Superior temporal gyrus (tissue), 1 donor: Measurements from ENCODE around the gene LCLAT1.
"Not testable (repeated sequence)": the region's sequence is repeated elsewhere in the genome, so short reads cannot be mapped to it uniquely, and the experiment has no call there.

ENCODE experiments used
- DNase-seq: peaks from one replicate; pipeline ENCODE4 v3.0.0-alpha.2; 2016; ENCODE audit errors: extremely low spot score

Gene LCLAT1

DNA sequence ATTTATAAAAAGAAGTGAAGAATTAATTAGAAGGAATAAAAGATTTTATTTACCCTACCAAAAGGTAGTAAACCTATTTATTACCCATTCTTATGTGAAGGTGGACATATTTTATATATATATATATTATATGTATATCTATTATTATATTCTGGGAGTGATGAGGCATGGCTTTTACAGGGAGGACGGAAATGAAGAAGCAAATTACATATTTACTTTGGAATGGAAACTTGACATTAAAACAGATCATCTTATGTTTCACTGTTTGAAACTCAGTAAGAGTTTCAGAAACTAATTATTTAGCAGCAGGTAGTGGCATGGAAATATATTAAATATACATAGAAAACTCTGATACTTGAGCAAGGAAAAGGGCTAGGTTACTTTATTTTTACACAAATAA is 143.4 kb downstream of the LCLAT1 start:
- no peak for DNase-seq

DNA sequence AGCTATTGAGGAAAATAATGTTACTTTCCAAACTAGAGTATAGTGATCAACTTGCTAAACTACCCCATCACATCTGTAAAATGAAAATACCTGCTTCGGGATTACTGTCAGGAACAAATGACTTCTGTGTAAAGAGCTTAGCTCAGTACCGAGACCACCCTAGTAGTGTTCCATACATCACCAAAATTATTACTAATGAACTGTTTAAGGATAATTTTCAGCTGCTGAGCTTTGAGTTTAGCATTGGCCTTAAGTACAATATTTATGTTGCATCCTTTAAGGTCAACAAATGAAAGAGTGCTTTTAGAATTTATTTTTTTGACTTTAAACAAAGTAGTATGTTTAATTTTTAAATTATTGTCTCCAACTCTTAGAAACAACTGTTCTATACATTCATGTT is 144.1 kb downstream of the LCLAT1 start:
- DNase-seq: no peak

- DNase-seq: no peak
These were observed 154.3 kb downstream of the LCLAT1 start for GRCh38 chr2:30601375-30601774.

- no peak for DNase-seq
These were observed 158.2 kb downstream of the LCLAT1 start for GRCh38 chr2:30605197-30605596.

GRCh38 chr2:30608643-30609042 is 161.6 kb downstream of the LCLAT1 start:
- DNase-seq: no peak

- DNase-seq: no peak
These were observed 164.5 kb downstream of the LCLAT1 start for GRCh38 chr2:30611583-30611982.

GRCh38 chr2:30612371-30612770 is 165.3 kb downstream of the LCLAT1 start:
- DNase-seq: no peak

DNA sequence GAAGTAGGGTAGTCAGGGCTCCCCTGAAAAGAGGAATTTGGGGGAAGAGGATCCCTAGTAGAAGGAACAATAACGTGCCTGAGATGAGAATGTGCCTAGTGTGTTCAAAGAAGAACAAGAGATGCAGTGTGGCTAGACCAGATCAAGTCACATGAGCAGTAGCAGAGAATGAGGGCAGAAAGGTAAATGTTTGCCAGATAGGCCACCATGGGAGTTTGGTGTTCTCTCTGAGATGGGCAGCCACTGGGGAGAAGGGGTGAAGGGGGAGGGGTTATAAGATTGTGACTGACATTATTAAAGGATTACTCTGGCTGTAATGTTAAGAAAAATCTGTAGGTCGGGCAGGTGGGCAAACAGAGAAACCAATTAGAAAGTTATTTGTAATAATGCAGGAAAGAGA is 166.0 kb downstream of the LCLAT1 start:
- no peak for DNase-seq

DNA sequence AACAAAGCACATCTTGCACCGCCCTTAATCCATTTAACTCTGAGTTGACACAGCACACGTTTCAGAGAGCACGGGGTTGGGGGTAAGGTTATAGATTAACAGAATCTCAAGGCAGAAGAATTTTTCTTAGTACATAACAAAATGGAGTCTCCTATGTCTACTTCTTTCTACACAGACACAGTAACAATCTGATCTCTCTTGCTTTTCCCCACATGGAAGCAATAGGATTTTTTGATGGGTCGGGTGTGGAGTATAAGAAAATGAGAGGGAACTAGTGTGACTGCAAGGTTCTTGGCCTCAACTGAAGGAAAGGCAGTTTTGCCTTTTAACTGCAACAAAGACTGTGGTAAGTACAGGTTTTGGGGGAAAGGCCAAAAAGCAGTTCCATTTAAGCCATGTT is 167.2 kb downstream of the LCLAT1 start:
- DNase-seq: not testable (repeated sequence)

GRCh38 chr2:30615926-30616325 is 168.9 kb downstream of the LCLAT1 start:
- no peak for DNase-seq

DNA sequence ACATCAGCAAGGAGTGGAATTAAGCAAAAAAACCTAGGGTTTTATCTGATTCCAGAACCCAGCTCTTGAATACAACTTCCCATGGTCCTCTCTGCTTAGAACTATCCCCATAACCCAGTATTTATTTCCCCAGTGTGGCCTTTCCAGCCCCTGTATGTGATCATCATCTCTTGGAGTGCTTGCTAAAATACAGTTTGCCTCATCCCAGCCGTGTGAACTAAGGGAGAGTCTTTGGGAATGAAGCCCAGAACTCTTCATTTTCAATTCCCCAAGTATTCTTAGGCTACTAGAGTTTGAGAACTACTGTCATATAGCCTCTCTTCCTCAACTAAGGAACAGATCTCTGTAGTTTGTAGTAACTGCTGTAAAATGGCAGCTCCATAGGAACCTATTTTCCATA is 173.1 kb downstream of the LCLAT1 start:
- no peak for DNase-seq

GRCh38 chr2:30621836-30622235 is 174.8 kb downstream of the LCLAT1 start:
- no peak for DNase-seq

DNA sequence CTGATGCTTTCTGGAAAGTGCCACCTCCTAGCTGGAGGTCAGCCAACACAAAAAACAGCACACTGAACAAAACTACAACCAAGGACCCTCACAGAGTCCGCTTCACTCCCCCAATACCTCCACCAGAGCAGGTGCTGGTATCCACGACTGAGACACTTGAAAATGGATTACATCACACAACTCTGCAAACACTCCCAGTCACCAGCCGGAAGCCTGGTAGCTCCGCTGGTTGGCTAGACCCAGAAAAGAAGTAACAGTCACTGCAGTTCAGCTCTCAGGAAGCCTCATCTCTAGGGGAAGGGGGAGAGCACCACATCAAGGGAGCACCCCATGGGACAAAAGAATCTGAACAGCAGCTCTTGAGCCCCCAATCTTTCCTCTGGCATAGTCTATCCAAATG is 175.4 kb downstream of the LCLAT1 start:
- DNase-seq: no peak

GRCh38 chr2:30625276-30625675 is 178.2 kb downstream of the LCLAT1 start:
- DNase-seq: no peak

DNA sequence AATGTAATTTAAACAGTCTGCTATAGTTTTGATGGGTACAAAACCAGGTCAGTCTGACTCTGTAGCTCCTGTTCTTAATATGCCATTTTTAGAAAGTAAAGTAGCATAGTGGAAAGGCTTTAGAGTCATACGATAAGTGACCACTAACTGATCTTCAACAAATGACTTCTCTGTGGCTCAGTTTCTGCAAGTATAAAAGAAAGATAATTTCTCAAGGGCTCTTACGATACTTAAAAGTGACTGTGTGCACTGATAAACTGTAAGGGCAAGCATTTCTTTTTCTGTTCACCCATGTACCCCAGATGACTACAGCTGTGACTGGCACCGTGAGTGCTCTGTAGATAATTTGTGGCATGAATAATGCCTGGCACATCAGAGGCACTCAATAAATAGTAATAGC is 178.7 kb downstream of the LCLAT1 start:
- no peak for DNase-seq

- DNase-seq: no peak
These were observed 179.4 kb downstream of the LCLAT1 start for GRCh38 chr2:30626397-30626796.

DNA sequence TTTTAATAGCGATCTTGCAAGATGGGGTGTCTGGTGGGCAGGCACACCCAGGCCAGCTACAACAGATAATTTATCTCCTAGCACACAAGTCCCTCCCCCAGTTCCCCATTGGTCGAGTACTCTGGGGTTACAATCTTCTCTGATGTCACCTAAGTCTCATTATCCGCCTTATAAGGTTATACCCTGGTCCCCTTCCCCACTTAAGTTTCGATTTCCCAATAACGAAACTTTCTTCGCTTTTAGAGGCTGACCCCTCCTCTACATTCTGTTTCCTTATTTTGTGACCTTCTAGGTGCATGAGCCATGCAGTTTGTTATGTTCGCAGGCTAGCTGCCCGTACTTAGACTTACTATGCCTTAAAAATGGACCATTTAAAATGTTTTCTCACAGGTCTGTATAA is 180.1 kb downstream of the LCLAT1 start:
- DNase-seq: no peak

- no peak for DNase-seq
These were observed 181.3 kb downstream of the LCLAT1 start for GRCh38 chr2:30628341-30628740.

DNA sequence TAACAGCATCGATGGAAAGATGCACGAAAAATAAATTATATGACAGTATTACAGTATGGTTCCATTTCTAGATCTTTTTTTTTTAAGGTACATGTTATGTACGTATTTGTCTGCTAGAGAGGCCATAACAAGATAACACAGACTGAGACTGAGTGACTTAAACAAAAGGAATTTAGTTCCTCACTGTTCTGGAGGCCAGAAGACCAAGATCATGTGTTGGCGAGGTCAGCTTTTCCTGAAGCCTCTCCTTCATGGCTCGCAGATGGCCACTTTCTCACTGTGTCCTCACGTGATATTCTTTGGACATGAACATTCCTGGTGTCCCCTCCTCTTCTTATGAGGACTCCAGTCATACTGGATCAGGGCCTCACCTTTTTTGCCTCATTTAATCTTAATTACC is 182.8 kb downstream of the LCLAT1 start:
- no peak for DNase-seq

DNA sequence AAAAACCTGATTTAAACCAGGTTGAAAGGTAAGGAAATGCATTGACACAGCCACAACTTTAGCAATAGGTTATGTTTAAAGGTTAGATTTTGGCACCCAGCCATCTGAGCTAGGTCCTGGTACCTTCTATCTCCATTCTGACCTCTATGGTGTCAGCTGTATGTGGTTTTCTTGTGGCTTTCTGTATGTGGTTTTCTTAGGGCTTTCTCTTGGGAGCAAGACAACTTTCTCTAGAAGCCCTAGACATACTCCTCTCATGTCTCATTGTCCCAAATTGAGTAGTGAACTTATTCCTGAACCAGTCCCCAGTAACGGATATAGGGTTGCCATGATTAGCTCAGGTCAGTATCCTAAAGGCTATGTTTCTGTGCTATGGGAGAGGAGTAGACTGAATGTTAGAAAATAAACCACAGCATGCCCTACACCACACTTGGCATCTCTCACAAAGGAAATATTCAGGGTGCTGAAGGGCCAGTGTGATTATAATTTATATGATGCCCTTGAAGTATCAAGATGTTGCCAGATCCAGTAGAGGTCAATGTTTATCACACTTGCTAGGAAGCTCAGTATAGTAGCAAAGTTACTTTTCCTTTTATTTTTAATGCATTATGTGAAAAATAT is 184.1 kb downstream of the LCLAT1 start:
- DNase-seq: no peak

GRCh38 chr2:30633039-30633438 is 186.0 kb downstream of the LCLAT1 start:
- DNase-seq: no peak

DNA sequence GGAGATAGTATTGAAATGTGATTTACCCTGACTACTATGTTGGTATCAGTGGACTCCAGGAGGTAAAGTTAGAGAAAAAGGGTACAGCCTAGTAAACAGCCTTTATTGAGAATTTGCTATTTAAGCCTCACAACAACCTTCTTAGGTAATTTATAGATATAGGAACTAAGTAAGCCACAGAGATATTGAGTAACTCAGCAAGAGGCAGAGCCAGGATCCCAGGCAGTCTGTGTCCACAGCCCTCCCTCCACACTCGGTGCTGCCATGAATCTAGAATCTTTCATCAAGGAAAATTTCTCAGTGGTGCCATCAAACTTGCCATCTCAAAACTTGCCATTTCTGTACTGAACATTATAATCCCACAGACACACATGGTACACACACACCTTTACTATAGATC is 189.3 kb downstream of the LCLAT1 start:
- no peak for DNase-seq

DNA sequence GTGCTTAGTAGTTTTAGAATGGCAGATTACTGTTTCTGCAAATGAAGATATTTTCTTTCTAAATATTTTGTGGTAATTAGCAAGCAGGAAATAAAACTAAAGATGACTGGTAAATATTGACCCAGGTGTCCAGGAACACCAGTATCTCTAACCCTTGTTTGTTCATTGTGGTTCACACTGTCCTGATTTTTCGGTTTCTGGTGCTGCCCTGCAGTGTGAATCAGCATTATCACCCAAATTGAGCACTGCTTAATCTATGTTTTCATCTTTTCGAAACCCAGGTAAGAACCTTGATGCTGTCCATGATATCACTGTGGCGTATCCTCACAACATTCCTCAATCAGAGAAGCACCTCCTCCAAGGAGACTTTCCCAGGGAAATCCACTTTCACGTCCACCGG is 192.8 kb downstream of the LCLAT1 start:
- no peak for DNase-seq

DNA sequence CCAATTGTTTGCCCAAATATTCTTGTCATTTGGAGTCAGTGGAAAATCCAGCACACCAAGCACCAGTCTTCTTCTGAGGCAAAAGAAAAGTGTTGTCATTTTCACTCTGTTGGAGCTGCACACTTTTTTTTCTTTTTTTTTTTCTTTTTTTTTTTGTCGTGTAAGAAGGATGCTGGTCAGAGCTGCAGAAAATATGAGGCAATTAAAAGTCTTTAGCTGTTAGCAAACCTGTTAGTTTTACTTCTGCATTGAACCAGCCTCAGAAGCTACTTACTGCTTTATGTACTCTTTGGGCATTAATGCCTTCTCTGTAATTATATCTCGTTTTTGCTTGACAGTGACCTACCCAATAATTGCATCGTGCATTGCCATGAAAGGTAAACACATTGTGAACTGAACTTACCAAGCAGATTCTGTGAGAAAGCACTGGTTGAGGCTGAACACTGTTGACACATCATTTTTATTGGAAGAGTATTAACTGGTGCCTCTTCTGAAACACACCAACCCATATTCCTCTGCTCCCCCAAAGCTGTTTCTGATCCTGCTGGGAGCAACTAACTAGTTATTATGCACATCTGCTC is 194.8 kb downstream of the LCLAT1 start:
- no peak for DNase-seq
